HG03045 (cell line): Measurements from ENCODE around the gene FAM236A.
"Not testable (repeated sequence)": the region's sequence is repeated elsewhere in the genome, so short reads cannot be mapped to it uniquely, and the experiment has no call there.

Source experiments
- ATAC-seq: cut with Tn5 transposase; IDR thresholded peaks from one replicate; pipeline ENCODE4 v1.9.1; 2021; ENCODE audit warnings: mild to moderate bottlenecking, moderate library complexity; ENCODE audit not compliant: unreplicated experiment

Gene FAM236A

GRCh38 chrX:72937906-72938305 is at the start of gene FAM236A:
FAM236A (plus strand) TSS chrX:72938206; CDS start chrX:72938263, 57 bp downstream.
- not testable (repeated sequence) for ATAC-seq

- ATAC-seq = not testable (repeated sequence)
Observed at GRCh38 chrX:72889740-72890139, 48.3 kb upstream of the FAM236A start.

GRCh38 chrX:72912315-72912714 is 25.7 kb upstream of the FAM236A start, which contains the start of gene FAM236C:
FAM236C (plus strand) TSS chrX:72912615; CDS start chrX:72912715, 100 bp downstream.
- not testable (repeated sequence) for ATAC-seq

- not testable (repeated sequence) for ATAC-seq
Observed at GRCh38 chrX:72916096-72916495, 21.9 kb upstream of the FAM236A start.

GRCh38 chrX:72932283-72932682 is 5.7 kb upstream of the FAM236A start:
- ATAC-seq = not testable (repeated sequence)

- not testable (repeated sequence) for ATAC-seq
Observed at GRCh38 chrX:72936455-72936854, 1.6 kb upstream of the FAM236A start.

- ATAC-seq = not testable (repeated sequence)
Observed at GRCh38 chrX:72936882-72937455, 1.0 kb upstream of the FAM236A start.

GRCh38 chrX:72942272-72942671 is 4.3 kb downstream of the FAM236A start:
- ATAC-seq = not testable (repeated sequence)

GRCh38 chrX:72943035-72943818 is 5.2 kb downstream of the FAM236A start:
- ATAC-seq = not testable (repeated sequence)

GRCh38 chrX:72943819-72944169 is 5.8 kb downstream of the FAM236A start, which contains the start of gene DMRTC1:
DMRTC1 (minus strand) TSS chrX:72943837; CDS start chrX:72875694, 68,143 bp downstream.
- not testable (repeated sequence) for ATAC-seq

GRCh38 chrX:72959971-72960370 is 22.0 kb downstream of the FAM236A start:
- ATAC-seq = not testable (repeated sequence)

GRCh38 chrX:72971859-72972258 is 33.9 kb downstream of the FAM236A start:
- not testable (repeated sequence) for ATAC-seq

- not testable (repeated sequence) for ATAC-seq
Observed at GRCh38 chrX:72974885-72975284, 36.9 kb downstream of the FAM236A start.

GRCh38 chrX:72980894-72981469 is 43.0 kb downstream of the FAM236A start:
- not testable (repeated sequence) for ATAC-seq
